ENCODE data around the gene MYLK4.

DNA sequence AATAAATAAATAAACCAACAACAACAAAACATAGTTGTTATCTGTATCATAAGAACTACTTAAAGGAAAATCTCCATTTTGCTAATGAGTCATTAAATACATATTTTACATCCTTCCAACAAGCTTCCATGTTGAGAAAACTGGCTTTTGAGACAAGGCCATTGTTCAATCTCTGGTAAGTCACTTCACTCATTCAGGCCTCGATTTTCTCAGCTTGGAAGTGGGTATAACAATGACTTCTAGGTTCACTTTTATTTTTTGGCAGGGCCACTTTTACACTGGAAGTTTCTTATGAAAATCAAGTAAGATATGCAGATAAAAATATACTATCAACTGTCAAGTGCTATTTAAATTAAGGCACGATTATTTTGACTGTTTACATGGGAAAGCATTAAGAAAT, 44.4 kb upstream of the MYLK4 start:
- TF ChIP-seq POLR2A (IDR thresholded peaks at IDR 0.05; ENCODE audit: low read depth, low read length) (no peak), EZH2 (IDR thresholded peaks at IDR 0.05; ENCODE audit: borderline replicate concordance, low read depth, low read length, severe bottlenecking) (no peak), FOS (IDR thresholded peaks at IDR 0.05; ENCODE audit: borderline replicate concordance, insufficient read depth, low read length) (no peak)
- TF ChIP-seq, protein P1, sequence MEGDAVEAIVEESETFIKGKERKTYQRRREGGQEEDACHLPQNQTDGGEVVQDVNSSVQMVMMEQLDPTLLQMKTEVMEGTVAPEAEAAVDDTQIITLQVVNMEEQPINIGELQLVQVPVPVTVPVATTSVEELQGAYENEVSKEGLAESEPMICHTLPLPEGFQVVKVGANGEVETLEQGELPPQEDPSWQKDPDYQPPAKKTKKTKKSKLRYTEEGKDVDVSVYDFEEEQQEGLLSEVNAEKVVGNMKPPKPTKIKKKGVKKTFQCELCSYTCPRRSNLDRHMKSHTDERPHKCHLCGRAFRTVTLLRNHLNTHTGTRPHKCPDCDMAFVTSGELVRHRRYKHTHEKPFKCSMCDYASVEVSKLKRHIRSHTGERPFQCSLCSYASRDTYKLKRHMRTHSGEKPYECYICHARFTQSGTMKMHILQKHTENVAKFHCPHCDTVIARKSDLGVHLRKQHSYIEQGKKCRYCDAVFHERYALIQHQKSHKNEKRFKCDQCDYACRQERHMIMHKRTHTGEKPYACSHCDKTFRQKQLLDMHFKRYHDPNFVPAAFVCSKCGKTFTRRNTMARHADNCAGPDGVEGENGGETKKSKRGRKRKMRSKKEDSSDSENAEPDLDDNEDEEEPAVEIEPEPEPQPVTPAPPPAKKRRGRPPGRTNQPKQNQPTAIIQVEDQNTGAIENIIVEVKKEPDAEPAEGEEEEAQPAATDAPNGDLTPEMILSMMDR (IDR thresholded peaks at IDR 0.05; ENCODE audit: extremely low read depth in 1 of 2, insufficient read depth in 1 of 2, low read depth in 1 of 2, low read length in 2 of 2), result no peak
- TF ChIP-seq, protein P2, sequence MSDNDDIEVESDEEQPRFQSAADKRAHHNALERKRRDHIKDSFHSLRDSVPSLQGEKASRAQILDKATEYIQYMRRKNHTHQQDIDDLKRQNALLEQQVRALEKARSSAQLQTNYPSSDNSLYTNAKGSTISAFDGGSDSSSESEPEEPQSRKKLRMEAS (IDR thresholded peaks at IDR 0.05; ENCODE audit: insufficient read depth, insufficient read length), result no peak
